Naive thymus-derived CD8-positive, alpha-beta T cell (primary cell): ENCODE results near the gene TGFA. TPM values are rescaled to one million over a fixed set of nuclear protein-coding genes. Genes with fewer than 3 reads are reported as not detected.
"Not testable (repeated sequence)": the region's sequence is repeated elsewhere in the genome, so short reads cannot be mapped to it uniquely, and the experiment has no call there.

Experiments
- ATAC-seq, 2 donors: fragments of 150-1000 bp; cut with Tn5 transposase in 1 of 2; sonication (Bioruptor Pico), chemical (Tn5 transposase) in 1 of 2; 1 replicate in 1 of 2; 2 replicates in 1 of 2; pipeline ENCODE4 v1.10.0; 2021; ENCODE audit warnings: mild to moderate bottlenecking in 2 of 2, moderate library complexity in 2 of 2
- POLR2A ChIA-PET: fragments of 350-600 bp; sonication (Branson Sonifier 250); formaldehyde crosslinking; loops from one replicate; lab custom pipeline; 2021; ENCODE audit warnings: antibody characterized with exemption; lab: Charles Lee
- DNase-seq, 10 donors: peaks; one replicate each; pipeline versions ENCODE4 v3.0.0 to v3.0.0-alpha.2; 2020 to 2022
- H3K27ac Mint-ChIP-seq, 10 donors: one replicate each; pipeline ENCODE4 v1.8.0; 2020 to 2022; ENCODE audit warnings: mild to moderate bottlenecking in 10 of 10, mixed read lengths in 10 of 10, moderate library complexity in 4 of 10, inconsistent platforms in 1 of 10
- H3K27me3 Mint-ChIP-seq, 5 donors: one replicate each; pipeline ENCODE4 v1.8.0; 2021 to 2022; ENCODE audit warnings: mixed read lengths in 5 of 5
- H3K36me3 Mint-ChIP-seq, 3 donors: one replicate each; pipeline ENCODE4 v1.8.0; 2020 to 2022; ENCODE audit warnings: mixed read lengths in 3 of 3, mild to moderate bottlenecking in 2 of 3, inconsistent platforms in 1 of 3
- H3K4me1 Mint-ChIP-seq, 4 donors: one replicate each; pipeline ENCODE4 v1.8.0; 2021 to 2022; ENCODE audit warnings: mixed read lengths in 4 of 4
- H3K4me3 Mint-ChIP-seq, 10 donors: one replicate each; pipeline ENCODE4 v1.8.0; 2020 to 2022; ENCODE audit warnings: mild to moderate bottlenecking in 10 of 10, mixed read lengths in 10 of 10, moderate library complexity in 6 of 10, inconsistent platforms in 1 of 10
- H3K9me3 Mint-ChIP-seq, 9 donors: one replicate each; pipeline ENCODE4 v1.8.0; 2020 to 2022; ENCODE audit warnings: mixed read lengths in 9 of 9, mild to moderate bottlenecking in 3 of 9, inconsistent platforms in 1 of 9, moderate library complexity in 1 of 9
- polyA plus RNA-seq, 3 donors: library from polyadenylated mRNA; unstranded; fragments of 300-500 nt; fragmentation: Illumina TruSeq; gene quantifications; one replicate each; pipeline ENCODE4 v1.2.3, GENCODE V29; 2021
- total RNA-seq, 8 experiments: library from RNA in 2 of 8; stranded (reverse) in 2 of 8; gene quantifications; one replicate each; pipeline ENCODE4 v1.2.3 and lab custom pipeline; 2021 to 2026

The TGFA gene
- total and polyA plus RNA-seq, 5 experiments from 2014 or later: 0.61 to 1.5 (median 0.76) TPM

DNA sequence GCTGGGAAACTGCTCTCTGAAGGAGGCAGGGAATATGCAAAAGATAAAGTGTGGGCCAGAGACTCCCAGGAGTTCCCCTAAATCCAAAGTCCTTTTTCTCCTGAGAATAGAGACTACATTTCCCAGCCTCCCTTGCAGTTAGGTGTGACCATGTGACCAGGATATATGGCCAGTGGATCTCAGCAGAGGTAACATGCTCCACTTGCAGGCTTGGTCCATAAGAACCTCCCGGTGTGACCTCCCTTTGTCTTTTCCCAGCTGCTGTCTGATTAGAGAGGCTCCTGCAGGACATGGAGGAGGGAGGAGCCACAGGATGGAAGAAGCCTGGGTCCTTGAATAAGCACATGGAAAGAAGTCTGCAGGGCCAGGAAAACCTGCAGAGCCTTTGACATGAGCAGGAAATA is 76.2 kb downstream of the TGFA start:
- H3K4me3 Mint-ChIP-seq: no peak overlapping the region
- no peak for ATAC-seq
- POLR2A ChIA-PET: no interaction called here
- H3K4me1 Mint-ChIP-seq: peaks cover 16 to 41% (median 30%) of the 10 kb centered on the region in 4 donors
- DNase-seq: no peak
- peak overlapping the region in 1 of 10 donors; percentile 43 for H3K27ac Mint-ChIP-seq
- no peaks in the 10 kb centered on the region for H3K27me3 Mint-ChIP-seq
- no peaks in the 10 kb centered on the region for H3K36me3 Mint-ChIP-seq
- peaks cover 0 to 8% (median 0%) of the 10 kb centered on the region in 9 donors for H3K9me3 Mint-ChIP-seq

DNA sequence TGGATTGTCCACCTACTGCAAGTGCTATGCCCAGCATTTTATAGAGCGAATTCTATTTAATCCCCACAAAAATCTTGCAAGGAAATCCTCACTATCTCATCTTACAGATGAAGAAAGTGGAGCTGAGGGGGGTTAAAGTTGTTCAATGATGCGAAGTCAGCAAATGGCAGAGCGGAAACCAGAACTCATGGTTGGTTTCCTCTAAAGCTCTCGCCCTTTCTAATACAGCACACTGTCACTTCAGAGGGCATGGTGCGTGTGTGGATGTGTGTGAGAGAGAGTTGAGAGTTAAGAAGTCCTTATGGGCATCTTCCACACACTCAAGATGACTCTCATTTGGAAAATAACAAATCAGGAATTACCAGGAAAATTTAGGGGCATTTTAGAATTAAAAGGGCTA is 78.4 kb downstream of the TGFA start:
- Mint-ChIP-seq H3K27ac (peak overlapping the region in 6 of 10 donors; percentile 4 to 74 (median 32)), H3K36me3 (no peaks in the 10 kb centered on the region), H3K4me3 (peak overlapping the region in 9 of 10 donors; percentile 30 to 80 (median 59)), H3K9me3 (no peaks in the 10 kb centered on the region), H3K4me1 (peaks cover 23 to 59% (median 44%) of the 10 kb centered on the region in 4 donors), H3K27me3 (no peaks in the 10 kb centered on the region)
- ATAC-seq (peak; percentile 71 to 86), DNase-seq (peak in 3 of 10 donors; percentile 22 to 35 (median 25))
- POLR2A ChIA-PET: no interaction called here

DNA sequence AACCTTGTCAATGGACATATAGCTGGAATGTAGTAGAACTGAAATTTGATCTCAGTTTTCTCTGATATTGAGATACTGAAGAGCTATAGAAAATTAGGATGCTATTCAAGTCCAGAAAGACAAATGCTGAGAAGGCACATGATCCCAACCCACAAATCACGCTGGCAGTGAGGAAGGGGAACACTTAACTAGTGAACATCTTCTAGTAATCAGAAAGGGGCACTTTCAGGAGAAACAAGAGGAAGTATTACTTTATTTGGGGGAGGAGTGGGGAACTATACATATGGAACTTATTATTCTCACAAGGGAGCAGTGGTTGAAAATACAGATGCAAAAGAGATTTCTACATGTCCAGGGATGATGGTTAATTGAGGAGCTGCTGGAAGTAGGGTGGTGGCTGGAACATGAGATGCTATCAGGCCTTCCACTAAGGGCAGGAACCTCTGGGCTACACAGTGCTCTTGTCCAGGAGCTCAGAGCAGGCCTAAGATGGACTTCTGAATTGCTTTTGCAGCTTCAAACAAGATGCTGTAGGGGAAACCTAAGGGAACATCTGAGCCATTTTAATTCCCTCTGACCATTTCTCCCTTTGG is 79.3 kb downstream of the TGFA start:
- Mint-ChIP-seq H3K4me1 (peaks cover 28 to 65% (median 51%) of the 10 kb centered on the region in 4 donors), H3K4me3 (peak overlapping the region in 1 of 10 donors; percentile 40), H3K27ac (peak overlapping the region in 2 of 10 donors; percentile 11 to 19), H3K9me3 (no peaks in the 10 kb centered on the region), H3K27me3 (no peaks in the 10 kb centered on the region), H3K36me3 (no peaks in the 10 kb centered on the region)
- POLR2A ChIA-PET: no interaction called here
- DNase-seq (no peak), ATAC-seq (no peak)

DNA sequence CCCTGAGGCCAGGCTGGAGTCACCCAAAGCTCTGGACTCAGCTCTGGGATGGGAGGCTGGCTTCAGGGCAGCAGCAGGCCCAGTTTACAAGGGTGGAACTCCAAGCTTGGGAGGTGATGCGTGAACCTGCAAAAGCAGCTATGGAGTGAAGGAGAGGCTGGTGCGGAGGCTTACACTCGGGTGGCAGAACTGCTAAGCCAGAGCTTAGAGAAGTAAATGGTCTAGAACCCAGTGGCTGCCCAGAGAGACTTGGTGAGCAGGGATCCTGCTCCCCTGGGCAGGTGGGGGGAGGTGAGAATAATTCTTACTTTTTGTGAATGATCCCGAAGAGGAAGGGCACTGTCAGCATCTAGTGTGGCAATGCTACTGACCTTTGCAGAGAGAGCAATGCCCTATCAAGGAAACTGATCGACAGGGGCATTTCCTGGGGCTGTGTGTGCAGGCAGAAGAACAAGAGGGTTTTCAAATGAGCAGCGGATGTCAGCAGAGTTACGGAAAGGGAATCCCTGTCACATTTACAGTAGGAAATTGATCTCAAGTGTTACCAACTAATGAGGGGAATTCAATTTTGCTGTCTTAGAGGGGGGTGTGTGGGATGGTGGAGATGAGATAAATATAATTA is 80.4 kb downstream of the TGFA start:
- Mint-ChIP-seq H3K27ac (peak overlapping the region in 5 of 10 donors; percentile 1 to 44 (median 5)), H3K4me1 (peaks cover 28 to 68% (median 51%) of the 10 kb centered on the region in 4 donors), H3K9me3 (no peaks in the 10 kb centered on the region), H3K4me3 (peak overlapping the region in 6 of 10 donors; percentile 6 to 64 (median 29)), H3K27me3 (no peaks in the 10 kb centered on the region), H3K36me3 (no peaks in the 10 kb centered on the region)
- POLR2A ChIA-PET: interaction anchor here (0.6 kb wide), 1 partner anchor 21 kb away, joined by 3 read pairs; no protein-coding TSS in a partner anchor
- DNase-seq: peak in 3 of 10 donors; percentile 13 to 52 (median 23)
- peak in 1 of 2 donors; percentile 57 for ATAC-seq

DNA sequence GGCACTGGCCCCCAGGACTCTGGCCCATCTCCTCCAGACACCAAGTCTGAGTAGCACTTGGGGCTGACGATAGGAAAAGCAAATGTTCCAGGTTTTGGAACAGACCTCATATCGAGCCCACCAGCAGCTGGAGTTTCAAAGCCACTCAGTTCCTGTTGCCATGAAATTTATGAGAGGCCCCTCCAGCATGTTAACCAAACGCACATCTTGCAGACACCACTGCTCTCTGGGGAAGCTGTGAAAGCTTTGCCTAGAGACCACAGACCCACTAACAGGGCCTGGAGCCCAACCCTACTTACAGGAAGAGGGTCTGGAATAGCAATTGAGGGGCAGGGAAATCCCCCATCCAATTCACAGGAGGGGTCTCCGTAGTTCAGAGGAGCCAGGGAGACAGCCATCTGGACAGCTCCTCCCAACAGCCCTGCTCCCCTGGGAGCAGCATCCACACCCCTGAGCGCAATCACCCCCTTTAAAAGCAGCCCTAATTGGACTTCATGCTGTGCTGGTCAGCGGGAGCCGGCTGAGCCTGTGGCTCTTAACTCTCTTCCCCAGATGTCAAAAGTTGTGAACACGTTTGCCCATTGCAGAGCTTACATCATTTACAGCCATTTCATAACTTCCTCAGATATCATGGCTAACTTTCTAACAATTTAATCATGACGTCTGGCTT is 81.3 kb downstream of the TGFA start:
- Mint-ChIP-seq H3K27ac (no peak overlapping the region), H3K4me1 (peaks cover 28 to 68% (median 51%) of the 10 kb centered on the region in 4 donors), H3K36me3 (no peaks in the 10 kb centered on the region), H3K4me3 (peak overlapping the region in 1 of 10 donors; percentile 45), H3K9me3 (no peaks in the 10 kb centered on the region), H3K27me3 (no peaks in the 10 kb centered on the region)
- POLR2A ChIA-PET: interaction anchor here (0.6 kb wide), 1 partner anchor 22 kb away, joined by 3 read pairs; no protein-coding TSS in a partner anchor
- DNase-seq: no peak
- no peak for ATAC-seq

DNA sequence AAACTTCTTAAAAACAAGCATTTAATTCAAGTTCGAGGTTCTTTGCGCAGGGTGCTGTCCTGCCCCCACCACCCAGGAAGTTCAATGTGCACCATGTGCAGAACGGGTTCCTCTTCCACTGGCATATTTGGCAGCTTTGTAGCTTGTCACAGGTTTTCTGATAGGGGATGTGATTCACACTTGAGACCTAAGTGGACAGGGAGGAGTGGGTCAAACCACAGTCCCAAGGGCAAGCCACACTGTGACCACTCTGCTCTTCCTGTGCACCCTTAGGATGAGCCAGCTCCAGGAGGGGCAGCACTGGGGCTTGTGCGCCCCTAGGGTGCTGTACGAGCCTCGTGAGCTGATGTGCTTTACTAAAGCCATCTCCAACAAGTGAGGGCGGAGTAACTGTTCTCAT is 82.5 kb downstream of the TGFA start:
- no peak for DNase-seq
- Mint-ChIP-seq H3K4me3 (peak overlapping the region in 2 of 10 donors; percentile 18 to 29), H3K27me3 (no peaks in the 10 kb centered on the region), H3K36me3 (no peaks in the 10 kb centered on the region), H3K9me3 (no peaks in the 10 kb centered on the region), H3K27ac (peak overlapping the region in 3 of 10 donors; percentile 12 to 47 (median 40)), H3K4me1 (peaks cover 31 to 63% (median 51%) of the 10 kb centered on the region in 4 donors)
- no peak for ATAC-seq
- POLR2A ChIA-PET: no interaction called here

DNA sequence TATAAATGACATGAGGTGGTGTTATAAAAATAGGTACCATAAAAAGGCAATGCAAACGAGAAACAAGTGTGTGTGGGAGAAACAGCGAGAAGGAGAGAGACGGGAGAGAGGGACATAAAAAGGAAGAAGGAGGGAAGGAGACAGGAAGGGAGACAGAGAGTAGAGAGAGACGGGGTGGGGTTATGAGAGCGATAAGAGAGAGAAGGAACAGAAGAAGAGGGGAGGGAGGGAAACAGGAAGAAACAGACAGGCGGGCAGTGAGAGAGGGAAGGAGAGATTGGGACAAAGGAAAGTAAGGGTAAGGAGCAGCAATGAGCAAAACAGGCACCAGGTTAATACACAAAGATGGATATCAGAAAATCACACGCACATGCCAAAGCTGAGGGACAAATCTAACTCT is 83.7 kb downstream of the TGFA start:
- no peaks in the 10 kb centered on the region for H3K9me3 Mint-ChIP-seq
- no peak for ATAC-seq
- POLR2A ChIA-PET: no interaction called here
- peaks cover 27 to 53% (median 42%) of the 10 kb centered on the region in 4 donors for H3K4me1 Mint-ChIP-seq
- no peak for DNase-seq
- H3K27ac Mint-ChIP-seq: peak overlapping the region in 4 of 10 donors; percentile 45 to 67 (median 50)
- H3K36me3 Mint-ChIP-seq: no peaks in the 10 kb centered on the region
- H3K27me3 Mint-ChIP-seq: no peaks in the 10 kb centered on the region
- no peak overlapping the region for H3K4me3 Mint-ChIP-seq

DNA sequence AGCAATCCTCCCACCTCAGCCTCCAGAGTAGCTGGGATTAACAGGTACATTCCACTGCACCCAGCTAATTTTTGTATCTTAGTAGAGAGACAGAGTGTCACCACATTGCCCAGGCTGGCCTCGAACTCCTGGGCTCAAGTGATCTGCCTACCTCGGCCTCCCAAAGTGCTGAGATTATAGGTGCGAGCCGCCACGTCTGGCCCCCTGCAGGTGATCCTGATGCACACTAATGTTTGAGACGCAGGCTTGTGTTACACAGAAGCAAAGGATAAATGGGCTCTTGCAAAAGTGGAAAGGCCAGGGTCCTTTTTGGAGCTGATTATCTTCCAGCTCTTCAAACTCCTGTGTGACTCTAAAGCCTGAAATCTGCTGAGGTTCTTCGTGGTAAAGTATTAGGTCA is 84.2 kb downstream of the TGFA start:
- no peak for ATAC-seq
- Mint-ChIP-seq H3K27me3 (no peaks in the 10 kb centered on the region), H3K27ac (peak overlapping the region in 2 of 10 donors; percentile 47 to 53), H3K36me3 (no peaks in the 10 kb centered on the region), H3K4me1 (peaks cover 27 to 47% (median 38%) of the 10 kb centered on the region in 4 donors), H3K9me3 (no peaks in the 10 kb centered on the region), H3K4me3 (no peak overlapping the region)
- no peak for DNase-seq
- POLR2A ChIA-PET: no interaction called here

DNA sequence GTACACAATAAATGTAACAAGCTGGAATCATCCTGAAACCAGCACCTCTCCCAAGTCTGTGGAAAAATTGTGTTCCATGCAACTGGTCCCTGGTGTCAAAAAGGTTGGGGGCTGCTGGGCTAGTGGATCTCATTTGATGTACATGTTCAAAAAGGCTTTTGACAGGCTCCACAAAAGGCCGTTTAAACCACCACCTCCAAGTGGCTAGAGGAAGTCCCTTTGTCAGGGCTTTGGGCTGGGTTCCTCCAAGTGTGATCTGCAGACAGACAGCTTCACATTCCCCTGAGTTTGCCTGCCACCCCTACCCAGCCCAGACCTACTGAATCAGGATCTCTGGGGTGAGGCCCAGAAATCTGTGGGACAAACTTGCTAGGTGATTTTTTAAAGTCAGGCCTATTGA is 84.7 kb downstream of the TGFA start:
- ATAC-seq: no peak
- H3K27me3 Mint-ChIP-seq: no peaks in the 10 kb centered on the region
- peaks cover 0 to 4% (median 0%) of the 10 kb centered on the region in 3 donors for H3K36me3 Mint-ChIP-seq
- H3K4me3 Mint-ChIP-seq: no peak overlapping the region
- POLR2A ChIA-PET: no interaction called here
- no peak overlapping the region for H3K27ac Mint-ChIP-seq
- H3K9me3 Mint-ChIP-seq: no peaks in the 10 kb centered on the region
- DNase-seq: no peak
- peaks cover 21 to 42% (median 33%) of the 10 kb centered on the region in 4 donors for H3K4me1 Mint-ChIP-seq

DNA sequence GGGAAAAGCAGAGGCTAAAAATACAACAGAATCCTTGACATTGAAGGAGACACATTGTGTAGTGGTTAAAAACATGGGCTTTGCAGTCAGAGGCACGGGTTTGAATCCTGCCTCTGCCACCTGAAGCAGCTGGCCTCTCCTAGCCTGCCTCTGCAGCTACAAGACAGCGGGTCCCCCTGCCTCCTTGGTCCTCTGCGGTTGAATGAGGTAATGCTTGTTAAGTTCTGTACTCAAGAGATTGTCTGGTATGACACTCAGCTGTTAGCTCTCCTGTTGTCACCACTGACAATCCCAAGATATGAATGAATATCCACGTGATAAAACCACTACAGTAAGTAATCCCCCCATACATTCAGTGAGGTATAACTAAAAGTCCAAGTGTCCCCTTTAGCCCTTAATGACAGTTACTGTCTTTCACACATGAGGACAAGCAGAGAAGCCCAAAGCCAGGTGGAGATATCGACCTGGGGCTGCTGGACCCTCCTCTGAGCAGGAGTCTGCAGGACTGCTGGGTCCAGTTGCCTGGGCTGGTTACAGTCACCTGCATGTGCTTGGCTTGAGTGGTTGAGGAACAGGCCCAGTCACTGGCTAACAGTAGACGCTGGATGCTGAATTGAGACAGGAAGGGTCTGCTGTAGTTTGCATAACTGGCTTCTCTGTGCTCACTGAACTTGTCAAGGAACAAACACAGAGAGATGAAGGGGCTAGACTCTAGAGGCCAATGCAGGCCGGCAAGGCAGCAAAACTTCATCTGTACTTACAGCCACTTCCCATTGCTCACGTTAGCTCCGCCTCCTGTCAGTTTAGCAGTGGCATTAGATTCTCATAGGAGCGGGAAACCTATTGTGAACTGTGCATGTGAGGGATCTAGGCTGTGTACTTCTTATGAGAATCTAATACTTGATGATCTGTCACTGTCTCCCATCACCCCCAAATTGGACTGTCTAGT is 85.5 kb downstream of the TGFA start:
- POLR2A ChIA-PET: no interaction called here
- Mint-ChIP-seq H3K4me3 (no peak overlapping the region), H3K36me3 (peaks cover 0 to 7% (median 0%) of the 10 kb centered on the region in 3 donors), H3K27ac (no peak overlapping the region), H3K9me3 (no peaks in the 10 kb centered on the region), H3K4me1 (peaks cover 17 to 34% (median 26%) of the 10 kb centered on the region in 4 donors), H3K27me3 (no peaks in the 10 kb centered on the region)
- ATAC-seq (no peak), DNase-seq (no peak)

DNA sequence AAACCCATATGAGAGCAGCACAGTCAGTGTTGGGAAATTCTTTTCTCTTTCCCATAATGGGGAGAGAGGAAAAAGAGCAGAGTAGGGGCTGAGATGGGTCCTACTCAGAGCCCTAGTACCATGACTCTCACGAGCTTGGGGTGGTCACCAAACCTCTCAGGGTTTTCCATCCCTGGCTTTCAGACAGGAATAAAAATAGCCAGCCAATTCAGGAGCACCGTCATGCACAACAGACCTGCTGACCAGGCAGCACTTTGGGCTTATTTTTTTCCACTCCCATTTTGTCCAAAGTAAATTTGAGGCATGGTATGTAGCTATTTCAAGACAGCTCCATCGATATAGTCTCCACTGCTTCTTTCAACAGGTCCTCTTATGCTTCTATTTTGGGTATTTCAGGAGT is 86.4 kb downstream of the TGFA start:
- POLR2A ChIA-PET: no interaction called here
- Mint-ChIP-seq H3K4me3 (no peak overlapping the region), H3K27me3 (no peaks in the 10 kb centered on the region), H3K36me3 (peaks cover 0 to 7% (median 0%) of the 10 kb centered on the region in 3 donors), H3K27ac (no peak overlapping the region), H3K9me3 (no peaks in the 10 kb centered on the region), H3K4me1 (peaks cover 15 to 27% (median 20%) of the 10 kb centered on the region in 4 donors)
- ATAC-seq (no peak), DNase-seq (no peak)

DNA sequence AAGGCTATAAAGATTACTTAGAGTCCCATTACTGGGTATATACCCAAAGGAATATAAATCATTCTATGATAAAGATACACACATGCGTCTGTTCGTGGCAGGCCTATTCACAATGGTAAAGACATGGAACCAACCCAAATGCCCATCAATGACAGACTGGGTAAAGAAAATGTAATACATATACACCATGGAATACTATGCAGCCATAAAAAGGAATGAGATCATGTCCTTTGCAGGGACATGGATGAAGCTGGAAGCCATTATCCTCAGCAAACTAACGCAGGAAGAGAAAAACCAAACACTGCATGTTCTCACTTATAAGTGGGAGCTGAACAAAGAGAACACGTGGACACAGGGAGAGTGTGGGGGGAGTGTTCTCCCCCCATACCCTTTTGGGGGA is 87.0 kb downstream of the TGFA start:
- H3K4me1 Mint-ChIP-seq: peaks cover 13 to 21% (median 18%) of the 10 kb centered on the region in 4 donors
- ATAC-seq, H3K27me3 Mint-ChIP-seq, POLR2A ChIA-PET, DNase-seq, H3K4me3 Mint-ChIP-seq, H3K27ac Mint-ChIP-seq, H3K36me3 Mint-ChIP-seq, H3K9me3 Mint-ChIP-seq: not testable (repeated sequence)
